ENCODE results near the gene PMIS2.
A peak's percentile ranks its signal among the peaks of the same experiment; 100 is the strongest.
"Not testable (repeated sequence)": the region's sequence is repeated elsewhere in the genome, so short reads cannot be mapped to it uniquely, and the experiment has no call there.

The PMIS2 gene

DNA sequence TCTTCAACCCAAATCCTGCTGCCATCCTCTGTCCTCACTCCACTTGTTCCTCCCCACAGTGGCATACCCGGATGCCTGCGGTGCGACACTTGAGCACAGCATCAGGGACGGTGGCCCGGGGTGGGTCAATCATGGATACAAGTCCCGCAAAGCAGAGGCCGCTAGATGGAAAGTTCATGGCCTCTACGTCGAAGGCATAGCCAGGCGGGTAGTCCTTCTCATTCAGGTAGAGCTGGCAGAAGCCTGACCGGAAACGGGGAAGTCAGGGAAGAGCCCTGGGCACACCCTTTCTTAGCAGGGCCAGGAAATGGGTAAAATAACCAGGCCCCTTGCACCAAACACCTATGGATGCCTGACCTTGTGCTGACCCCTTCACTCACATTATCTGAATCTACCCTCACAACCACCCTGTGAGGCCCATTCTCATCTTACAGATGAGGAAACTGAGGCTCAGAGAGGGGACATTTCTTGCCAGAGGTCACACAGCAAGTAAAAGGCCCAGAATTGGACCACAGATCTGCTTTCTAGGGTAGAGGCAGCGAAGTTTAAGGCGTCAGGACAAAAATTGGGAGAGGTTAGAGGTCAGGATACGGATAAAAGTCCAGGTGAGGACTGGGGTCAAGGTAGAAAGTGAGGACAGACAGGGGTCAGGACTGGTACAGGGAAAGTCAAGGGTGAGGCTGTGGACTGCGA, 29.0 kb upstream of the PMIS2 start:
- no peak for DNase-seq

DNA sequence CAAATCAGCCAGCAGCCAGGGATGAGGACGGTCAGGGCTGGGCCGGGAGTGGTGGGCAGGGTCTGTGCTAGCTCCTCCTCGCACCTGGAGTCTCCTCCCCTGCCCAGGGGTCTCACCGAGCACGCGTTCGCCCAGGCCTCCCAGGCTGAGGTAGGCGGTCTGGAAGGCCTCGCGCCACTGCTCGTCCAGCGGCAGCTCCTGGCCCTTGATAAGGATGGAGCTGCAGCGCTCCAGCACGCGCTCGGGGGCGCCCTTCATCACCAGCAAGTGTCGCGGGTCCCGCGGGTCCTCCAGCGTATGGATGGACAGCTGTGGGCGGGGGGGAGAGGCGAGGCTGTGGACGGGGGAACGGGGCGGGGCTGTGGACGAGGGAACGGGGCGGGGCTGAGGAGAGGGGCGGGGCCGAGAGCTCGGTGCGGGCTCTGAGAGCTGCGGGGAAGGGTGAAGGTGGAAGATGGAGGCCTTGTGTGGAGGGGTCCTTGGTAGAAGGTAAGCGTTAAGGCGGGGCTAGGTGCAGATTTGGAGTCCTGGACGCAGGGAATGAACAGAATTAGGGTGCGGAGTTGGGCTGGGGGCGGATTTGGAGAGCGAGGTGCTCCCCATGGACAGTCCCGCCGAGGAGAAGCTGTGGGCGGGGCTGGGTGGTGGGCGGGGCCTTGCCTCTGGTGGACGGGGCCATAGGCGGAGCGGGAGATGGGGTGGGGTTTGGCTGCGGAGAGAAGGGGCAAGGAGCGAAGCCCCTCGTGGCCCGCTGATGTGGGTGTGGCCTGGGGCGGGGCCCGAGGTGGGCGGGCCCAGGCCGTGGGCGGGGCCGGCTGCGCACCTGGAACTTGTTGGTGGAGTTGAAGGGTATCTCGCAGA, 28.2 kb upstream of the PMIS2 start:
- no peak for DNase-seq

DNA sequence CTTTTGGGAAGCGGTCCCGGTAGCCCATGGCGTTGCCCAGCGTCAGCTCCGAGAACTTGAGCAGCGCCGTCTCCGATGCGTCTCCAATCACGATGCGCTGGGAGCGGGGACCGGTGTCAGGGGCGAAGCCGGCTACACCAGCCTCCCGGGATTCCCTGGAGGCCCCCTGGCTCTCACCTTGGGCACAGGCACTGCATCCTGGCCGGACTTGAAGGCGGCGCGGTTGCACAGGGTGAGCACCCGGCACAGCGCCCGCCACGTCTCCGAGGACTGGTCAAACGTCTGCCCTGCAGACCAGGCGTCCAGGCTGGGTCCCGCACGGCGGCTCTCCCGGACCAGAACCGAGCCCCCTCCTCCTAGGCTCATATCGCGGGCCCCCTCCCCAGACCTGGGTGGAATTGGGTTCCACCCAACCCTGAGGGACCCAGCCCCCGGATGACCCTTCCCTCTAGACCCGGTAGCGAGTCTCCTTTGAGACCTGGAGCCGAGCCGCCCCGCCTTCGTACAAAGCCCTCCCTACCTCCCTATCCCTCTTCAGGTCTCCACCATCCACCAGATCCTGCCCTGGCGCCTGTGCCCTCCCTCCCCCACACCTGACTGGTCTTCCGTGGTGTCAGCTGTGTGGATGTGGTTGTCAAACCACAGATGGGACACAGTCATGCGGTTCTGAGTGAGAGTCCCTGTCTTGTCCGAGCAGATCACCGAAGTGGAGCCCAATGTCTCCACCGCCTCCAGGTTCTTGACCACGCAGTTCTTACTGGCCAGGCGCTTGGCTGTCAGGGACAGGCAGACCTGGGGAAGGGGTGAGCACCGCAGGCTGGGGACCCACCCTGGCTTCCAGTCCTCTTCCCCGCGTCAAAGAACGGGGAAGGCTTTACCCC, 27.3 kb upstream of the PMIS2 start:
- no peak for DNase-seq

DNA sequence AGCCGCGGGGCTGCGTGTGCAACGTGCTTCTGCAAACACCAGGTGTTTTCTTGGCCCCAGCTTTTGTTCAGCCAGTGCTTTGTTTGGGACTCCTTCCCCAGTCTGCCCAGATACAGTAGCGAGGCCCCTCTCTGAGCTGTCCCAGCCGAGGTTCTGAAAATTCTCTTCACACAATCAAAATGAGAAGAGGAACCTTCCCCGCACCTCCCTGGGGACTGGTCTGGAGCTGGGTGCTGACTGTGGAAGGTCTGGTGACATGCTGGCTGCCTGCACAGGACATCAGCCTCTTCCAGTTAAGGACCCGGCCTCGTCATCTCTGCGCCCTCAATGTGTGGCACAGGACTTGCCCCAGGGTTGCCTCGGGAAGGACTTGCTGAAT, 26.7 kb upstream of the PMIS2 start:
- DNase-seq: peak; percentile 56

DNA sequence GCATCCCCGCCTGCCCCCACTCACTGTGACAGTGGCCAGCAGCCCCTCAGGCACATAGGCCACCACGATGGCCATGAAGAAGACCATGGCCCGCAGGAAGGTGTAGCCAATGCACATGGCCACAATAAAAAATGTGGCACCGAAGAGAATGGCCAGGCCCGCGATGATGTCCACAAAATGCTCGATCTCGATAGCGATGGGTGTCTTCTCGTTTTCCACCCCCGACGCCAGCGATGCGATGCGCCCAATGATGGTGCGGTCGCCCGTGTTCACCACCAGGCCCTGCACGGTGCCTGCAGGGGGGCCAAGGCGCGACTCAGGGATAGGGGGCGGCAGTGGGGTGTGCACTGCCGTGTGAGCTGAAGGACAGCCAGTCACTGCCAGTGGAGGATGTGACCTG, 26.2 kb upstream of the PMIS2 start:
- DNase-seq: no peak

DNA sequence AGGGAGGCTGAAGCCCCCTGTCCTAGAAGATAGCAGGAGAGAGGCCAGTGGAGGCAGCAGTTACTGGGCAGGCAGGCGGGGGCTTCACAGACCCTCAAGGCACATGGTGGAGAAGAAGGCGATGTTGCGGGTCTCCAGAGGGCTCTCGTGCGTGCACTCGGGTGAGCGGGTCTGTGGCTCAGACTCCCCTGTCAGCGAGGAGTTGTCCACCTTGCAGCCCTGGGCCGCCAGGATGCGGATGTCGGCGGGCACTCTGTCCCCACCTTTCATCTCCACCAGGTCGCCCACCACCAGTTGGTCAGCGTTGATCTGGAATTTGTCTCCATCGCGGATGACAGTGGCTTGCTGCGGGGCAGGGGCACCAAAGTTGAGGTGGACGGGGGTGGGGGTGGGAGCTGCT, 25.7 kb upstream of the PMIS2 start:
- no peak for DNase-seq

DNA sequence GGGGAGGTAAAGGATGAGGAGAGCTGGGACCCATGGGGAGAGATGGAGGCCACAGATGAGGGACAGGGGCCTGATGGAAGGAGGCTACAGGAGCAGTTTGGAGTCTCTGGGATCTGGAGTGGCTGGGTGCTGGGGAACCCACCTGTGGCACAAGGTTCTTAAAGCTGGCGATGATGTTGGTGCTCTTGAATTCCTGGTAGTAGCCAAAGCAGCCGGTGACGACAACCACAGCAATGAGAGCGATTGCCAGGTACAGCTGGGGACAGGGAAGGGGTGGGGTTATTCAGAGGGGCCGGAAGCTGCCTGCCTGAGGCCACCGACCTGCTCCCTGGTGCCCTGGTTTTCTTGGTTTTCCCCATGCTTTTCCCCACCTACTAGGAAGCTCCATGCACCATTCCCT, 25.3 kb upstream of the PMIS2 start:
- DNase-seq: no peak

DNA sequence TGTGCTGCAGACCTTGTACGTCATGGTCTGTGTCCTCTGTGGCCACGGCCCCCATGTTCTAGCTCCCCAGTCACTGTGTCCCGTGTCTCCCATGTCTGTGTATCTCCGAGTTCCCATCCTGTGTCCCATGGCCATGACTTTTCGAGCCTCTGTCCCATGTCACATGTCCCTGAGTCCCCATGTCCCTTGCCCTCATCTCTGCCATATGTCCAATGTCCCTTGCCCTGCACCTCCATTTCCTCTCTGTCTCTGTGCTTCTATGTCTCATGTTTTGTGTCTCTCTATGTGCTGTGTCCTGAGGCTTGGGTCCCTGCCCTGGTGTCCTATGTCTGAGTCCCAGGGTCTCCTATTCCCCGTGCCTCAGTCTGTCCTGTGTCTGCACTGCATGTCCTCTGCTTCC, 24.5 kb upstream of the PMIS2 start:
- DNase-seq: no peak

DNA sequence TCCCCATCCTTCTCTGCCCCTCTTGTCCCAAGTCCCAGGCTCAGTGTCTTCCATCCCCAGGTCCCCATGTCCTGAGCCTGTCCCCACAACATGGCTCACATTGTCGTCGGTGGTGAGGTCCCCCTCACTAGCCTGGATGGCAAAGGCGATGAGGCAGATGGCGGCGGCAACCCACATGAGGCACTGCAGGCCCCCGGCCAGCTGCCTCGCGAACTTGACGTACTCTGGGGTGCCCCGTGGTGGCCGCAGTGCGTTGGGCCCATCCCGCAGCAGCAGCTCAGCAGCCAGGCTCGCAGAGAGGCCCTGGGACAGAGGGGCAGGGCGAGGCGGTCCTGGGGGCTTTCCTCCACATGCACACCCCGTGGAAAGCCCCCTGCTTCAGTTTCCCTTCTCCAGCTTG, 23.6 kb upstream of the PMIS2 start:
- no peak for DNase-seq

DNA sequence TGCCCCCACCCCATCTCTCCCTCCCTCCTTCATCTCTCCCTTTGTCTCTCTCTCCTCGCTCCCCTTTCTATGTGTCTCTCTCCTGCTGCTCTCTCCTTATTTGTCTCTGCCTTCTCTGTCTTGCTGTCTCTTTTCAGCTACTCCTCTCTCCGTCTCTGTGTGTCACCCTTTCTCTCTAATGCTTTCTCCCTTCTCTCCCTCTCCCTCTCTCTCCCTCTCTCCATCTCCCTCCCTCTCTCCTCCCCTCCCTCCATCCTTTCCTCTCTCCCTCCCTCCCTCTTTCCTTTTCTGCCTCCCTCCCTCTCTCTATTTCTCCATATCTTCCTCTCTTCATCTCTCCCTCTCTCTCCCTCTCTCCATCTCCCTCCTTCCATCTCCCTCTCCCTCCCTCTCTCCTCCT, 23.2 kb upstream of the PMIS2 start:
- no peak for DNase-seq

DNA sequence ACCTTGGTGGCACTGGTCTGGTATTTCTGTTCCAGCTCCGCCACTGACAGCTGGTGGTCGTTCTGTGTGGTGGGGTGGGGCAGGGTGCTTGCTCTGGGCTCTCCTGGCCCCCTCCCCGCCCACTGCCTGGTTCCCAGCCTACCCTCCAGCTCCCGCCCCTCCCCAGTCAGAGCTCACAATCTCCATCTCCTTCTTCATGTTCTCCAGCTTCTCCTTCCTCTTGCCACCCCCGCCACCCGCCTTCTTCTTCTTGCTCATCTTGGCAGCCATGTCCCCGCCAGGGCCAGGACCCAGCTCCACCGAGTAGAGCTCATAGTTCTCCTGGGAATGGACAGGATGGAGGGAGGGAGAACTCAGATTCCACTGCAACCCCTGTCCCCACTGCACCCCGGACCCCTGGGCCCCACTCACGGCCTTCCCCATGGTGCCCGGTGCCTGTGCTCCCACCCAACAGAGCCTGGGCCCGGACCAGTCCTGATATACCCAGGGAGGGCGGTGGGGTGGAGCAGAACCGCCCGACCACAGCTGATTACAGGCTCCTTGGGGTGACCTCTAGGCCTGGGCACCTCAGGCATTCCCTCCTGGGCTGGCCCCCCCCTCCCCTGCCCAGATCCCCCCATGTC, 22.7 kb upstream of the PMIS2 start, which contains the start of gene ATP4A:
ATP4A (minus strand) TSS at position 452 of the 623 bp plus-strand sequence; CDS start at position 423, 29 bp downstream.
- DNase-seq: no peak

DNA sequence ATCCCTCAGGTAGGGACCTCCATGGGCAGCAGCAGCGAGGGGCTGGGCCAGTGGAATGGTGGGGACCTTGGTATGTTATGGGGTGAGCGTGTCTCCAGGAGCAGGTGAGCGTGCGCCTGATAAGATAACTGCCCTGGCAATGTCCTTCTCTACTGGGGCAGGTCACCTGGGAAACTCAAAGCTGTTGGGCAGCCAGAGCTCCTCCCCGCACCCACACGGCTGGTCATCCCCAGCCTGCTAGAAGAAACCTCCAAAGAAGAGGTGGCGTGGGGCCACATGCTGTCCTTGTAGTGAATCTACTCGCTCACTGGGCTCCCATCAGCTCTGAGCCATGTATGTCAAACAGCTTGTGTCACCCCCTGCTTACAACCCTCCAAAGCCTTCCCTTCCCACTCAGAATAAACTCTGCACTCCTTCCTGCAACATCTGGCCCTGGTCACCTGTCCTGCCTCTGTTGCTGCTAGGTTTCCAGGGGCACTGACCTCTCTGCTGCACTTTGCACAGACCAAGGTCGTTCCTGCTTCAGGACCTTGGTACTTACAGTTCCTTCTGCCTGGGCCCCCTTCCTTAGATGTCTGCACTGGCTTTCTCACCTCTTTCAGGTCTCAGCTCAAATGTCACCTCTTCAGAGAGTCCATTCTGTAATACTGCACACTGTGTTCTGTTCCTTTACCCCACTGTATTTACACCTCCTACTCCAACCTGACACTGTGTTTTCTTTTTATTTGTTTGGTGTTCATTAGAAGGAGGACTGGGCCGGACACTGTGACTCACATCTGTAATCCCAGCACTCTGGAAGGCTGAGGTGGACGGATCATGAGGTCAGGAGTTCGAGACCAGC, 20.7 kb upstream of the PMIS2 start:
- no peak for DNase-seq

DNA sequence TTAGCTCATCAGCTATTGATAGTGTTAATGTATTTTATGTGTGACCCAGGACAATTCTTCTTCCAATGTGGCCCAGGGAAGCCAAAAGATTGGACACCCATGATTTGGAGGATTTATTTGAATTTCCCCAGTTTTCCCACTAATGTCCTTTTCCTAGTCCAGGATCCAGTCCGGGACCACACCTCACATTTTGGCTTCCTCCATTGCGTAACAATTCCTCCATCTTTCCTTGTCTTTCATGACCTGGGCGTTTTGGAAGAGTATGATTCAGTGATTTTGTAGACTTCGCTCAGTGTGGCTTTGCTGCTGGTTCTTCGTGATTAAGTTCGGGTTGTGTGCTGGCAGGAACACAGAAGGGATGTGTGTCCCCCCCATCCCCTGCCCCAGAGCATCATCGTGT, 19.2 kb upstream of the PMIS2 start:
- DNase-seq: no peak

DNA sequence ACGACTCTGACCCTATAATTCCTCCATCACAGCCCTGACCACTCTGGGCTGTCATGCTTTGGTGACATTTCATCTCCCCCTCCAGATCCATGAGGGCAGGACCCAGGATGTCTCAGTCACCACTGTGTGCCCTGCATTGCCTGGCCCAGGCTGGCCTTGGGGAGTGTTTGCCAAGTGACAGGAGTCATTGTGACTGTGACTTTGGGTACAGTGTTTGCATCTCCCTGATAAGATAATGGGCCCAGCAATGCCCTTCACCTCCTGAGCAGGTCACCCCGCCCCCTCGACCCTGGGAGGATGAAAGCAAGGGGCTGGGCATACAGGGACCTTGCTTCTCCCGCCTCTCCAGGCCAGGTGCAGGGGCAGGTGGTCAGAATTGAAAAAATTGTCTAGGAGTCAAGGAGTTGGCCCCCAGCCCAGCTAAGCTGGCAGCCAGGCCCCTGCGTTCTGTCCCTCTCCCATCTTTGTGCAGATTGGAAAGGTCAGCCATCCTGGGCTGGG, 16.6 kb upstream of the PMIS2 start:
- DNase-seq: no peak

DNA sequence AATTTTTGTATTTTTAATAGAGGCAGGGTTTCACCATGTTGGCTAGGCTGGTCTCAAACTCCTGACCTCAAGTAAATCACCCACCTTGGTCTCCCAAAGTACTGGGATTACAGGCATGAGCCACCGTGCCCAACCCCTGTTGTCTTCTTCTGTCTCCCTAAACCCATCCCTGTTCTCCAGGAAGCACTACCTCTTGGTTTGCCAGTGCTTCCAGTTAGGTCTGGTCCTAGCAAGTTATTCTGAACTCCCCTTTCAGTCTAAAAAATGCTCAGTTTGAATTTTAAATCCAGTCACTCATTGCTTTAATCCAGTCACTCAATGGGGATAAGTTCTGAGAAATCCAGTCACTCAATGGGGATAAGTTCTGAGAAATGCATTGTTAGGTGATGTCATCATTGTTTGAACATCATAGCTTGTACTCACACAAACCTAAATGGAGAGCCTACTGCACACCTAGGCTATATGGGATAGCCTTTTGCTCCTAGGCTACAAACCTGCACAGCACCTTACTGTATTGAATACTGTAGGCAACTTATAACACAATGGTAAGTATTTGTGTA, 14.5 kb upstream of the PMIS2 start:
- no peak for DNase-seq

DNA sequence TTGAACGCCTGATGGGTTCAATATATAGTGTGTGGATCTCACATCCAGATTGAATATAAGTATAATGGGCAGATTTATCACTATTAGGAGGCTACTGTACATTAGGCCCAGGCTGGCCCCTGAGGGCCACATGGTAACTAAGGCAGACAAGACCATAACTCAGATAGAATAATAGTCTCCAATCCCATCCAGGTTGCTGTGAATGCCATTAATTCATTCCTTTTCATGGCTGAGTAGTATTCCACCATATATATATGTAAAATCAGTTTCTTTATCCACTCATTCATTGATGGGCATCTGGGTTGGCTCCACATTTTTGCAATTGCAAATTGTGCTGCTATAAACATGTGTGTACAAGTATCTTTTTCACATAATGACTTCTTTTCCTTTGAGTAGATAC, 8.1 kb upstream of the PMIS2 start:
- DNase-seq: no peak

DNA sequence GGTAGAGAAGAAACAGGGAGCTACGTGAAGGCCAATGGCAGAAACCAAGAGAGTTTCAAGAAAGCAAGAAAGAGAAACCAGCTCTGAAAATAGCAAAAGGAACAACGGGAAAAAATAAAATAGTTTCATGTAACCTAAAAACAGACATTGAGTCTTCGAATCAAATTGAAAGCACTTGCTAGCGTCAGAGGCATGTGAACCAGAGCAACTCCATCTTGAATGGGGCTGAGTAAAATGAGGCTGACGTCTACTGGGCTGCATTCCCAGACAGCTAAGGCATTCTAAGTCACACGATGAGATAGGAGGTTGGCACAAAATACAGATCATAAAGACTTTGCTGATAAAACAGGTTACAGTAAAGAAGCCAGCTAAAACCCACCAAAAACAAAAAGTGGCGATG, 7.3 kb upstream of the PMIS2 start:
- DNase-seq: no peak

DNA sequence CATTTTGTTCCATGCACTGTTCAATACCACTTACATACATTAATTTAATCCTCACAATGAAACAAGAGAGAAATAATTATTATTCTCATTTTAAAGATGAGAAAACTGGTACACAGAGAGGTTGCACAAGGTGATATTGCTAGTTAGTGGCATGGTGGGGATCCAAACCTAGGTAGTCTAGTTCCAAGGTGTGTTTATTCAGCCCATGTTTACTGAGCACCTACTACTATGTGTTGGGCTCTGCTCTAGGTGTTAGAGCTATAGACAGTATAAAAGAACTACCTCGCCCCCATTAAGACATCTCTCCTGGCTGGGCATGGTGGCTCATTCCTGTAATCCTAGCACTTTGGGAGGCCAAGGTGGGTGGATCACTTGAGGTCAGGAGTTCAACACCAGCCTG, 3.2 kb upstream of the PMIS2 start:
- no peak for DNase-seq

DNA sequence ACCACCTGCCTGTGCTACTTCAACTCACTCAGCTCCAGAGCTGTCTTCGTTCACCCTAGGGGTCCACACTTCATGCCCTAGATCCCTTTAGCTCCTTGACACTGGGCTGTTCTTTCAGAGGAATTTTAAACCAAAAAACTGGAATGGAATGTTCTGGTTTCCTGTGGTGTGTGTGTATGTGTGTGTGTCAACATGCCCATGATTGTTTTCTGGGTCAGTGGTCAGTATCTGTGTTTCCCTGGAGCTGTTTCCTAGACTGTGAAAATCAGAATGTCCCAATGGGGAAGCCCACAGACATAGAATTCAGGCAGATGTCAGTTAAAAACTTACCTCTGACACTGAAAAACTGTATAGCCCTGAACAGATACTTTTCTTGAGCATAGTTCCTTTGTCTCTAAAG, 1.3 kb downstream of the PMIS2 start:
- DNase-seq: no peak

DNA sequence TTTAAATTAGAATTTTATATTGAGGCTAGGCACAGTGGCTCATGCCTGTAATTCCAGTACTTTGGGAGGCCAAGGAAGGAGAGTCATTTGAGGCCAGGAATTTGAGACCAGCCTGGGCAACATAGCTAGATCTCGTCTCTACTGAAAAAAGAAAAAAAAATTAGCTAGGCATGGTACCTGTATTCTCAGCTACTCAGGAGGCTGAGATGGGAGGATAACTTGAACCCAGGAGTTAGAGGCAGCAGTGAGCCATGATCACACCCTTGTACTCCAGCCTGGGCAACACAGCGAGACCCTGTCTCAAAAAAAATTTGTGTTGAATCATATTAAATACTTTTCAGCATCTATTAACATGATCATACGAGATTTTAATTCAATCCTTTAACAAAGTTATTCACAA, 4.9 kb downstream of the PMIS2 start:
- no peak for DNase-seq

DNA sequence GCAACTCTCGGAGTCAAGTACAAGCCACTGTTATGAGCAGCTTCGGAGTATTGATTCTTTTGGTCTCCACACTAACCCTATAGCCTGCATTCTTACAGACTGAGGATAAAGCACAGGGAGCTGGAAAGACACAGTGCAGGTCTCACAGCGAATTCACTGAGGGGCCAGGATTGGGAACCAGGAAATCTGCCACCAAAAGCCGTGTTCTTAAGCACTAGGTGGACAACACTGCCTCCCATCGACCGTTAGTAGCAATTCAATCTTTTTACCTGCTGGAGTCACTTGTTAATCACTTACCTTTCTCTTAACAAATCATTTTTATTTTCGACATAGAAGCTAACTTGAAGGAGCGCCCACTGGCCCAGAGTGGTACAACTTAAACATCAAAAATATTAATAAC, 6.3 kb downstream of the PMIS2 start:
- peak; percentile 12 for DNase-seq

DNA sequence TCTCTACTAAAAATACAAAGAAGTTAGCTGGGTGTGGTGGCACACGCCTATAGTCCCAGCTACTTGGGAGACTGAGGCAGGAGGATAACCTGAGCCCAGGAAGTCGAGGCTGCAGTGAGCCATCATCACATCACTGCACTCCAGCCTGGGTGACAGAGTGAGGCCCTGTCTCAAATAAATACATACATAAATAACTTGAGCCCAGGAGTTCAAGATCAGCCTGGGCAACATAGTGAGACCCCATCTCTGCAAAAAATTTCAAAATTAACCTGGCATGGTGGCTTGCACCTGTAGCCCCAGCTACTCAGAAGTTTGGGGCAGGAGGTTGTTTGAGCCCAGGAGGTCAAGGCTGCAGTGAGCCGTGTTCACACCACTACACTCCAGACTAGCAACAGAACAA, 9.1 kb downstream of the PMIS2 start:
- DNase-seq: not testable (repeated sequence)

All from MV-4-11 (cell line).